Endothelial cell of hepatic sinusoid (primary cell): ENCODE measurements around the gene CCDC102B.
"Not testable (repeated sequence)": the region's sequence is repeated elsewhere in the genome, so short reads cannot be mapped to it uniquely, and the experiment has no call there.

Experiments used
- in situ Hi-C: cut with HindIII; loops from 2 replicates; pipeline ENCODE4 v1.10.0; 2017; ENCODE audit warnings: low sequenced_read_pairs

CCDC102B gene

DNA sequence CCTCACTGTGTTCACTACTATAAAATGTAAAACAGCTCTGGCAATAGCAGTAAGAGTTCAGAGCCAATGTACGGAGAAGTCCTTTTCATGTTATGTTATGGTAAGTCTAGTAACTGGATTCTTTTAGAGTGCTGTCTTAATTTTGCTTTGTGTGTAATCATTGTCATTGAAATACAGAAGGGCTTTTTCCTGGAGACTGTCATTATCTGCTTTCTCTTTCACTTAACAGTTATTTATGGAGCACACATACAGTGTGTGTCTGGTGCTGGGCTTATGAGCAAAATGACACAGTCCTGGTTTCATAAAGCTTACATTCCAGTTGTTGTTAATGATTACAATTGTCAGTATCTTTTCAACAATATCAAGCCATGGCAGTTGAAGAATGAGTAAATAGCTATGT, 95.5 kb downstream of the CCDC102B start:
- in situ Hi-C loops: loop anchor here (5.0 kb wide), 1 partner anchor 54 kb away; no protein-coding TSS in a partner anchor

GRCh38 chr18:68897286-68897685, 99.4 kb downstream of the CCDC102B start:
- in situ Hi-C loops: no loop called here

GRCh38 chr18:68909579-68909978, 111.7 kb downstream of the CCDC102B start:
- in situ Hi-C loops: no loop called here

DNA sequence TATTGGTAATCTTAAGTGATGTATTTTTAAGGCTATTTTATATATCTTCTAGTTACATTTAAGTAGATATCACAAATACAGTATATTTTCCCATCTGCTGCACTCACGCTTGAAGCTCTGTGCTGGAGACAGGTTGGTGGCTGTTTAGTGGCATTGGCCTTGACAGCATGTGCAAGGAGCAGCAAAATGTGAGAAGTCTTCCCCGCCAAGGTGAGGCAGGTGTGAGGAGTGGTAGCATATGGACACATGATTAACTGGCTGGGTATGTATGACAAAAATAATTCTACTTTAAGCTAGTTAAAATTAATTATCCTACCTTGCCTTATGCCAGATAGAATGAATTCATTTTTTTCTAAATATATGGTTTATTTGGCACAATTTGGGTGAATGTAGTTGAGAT, 117.2 kb downstream of the CCDC102B start:
- in situ Hi-C loops: no loop called here

GRCh38 chr18:68916734-68917133, 118.9 kb downstream of the CCDC102B start:
- in situ Hi-C loops: no loop called here

GRCh38 chr18:68918216-68918615, 120.3 kb downstream of the CCDC102B start:
- in situ Hi-C loops: no loop called here

DNA sequence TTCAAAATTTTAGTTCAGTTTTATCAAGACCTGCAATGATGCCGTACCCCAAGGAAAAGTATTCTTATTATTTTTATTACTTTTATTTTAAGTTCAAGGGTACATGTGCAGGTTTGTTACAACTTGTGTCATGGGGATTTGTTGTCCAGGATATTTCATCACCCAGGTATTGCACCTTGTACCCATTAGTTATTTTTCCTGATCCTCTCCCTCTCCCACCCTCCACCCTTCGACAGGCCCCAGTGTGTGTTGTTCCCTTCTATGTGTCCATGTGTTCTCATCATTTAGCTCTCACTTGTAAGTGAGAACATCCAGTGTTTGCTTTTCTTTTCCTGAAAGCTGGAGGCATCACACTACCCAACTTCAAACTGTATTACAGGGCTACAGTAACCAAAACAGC, 122.0 kb downstream of the CCDC102B start:
- in situ Hi-C loops: no loop called here

DNA sequence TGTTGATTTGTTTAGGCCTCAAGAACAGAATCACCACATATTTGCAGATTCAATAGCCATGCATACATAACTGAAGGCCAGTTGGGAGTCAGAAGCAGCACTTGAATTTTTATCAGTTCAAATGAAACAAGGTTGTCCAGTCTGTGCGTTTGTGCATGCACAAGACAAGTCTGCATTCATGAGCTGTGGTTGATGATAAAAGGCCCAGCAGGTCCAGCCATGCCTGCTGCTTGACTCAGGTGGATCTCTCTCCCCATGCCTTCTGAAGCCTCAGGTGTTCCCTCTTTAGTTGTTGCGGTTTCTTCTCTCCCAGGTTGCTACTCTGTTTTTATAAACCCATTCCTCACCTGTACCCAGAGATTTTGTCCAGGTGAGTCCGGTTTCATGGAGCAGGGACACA, 124.5 kb downstream of the CCDC102B start:
- in situ Hi-C loops: no loop called here

DNA sequence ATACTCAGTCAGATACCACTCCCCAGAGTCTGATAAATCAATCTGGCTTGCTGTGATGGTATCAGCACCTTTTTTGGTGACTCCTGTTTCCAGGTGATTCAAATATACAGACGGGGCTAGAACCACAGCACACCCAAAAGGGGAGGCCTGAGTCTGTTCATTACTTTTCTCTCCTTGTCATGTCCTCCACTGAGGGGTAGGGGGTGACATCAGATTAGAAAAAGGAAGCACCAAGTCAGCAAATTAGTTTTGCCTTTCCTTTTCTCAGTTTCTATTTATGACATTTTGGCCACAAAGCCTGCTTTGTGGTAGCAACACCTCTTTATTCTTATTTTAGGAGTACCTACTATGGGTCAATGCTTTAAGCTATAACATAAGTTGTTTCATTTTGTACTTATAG, 127.4 kb downstream of the CCDC102B start:
- in situ Hi-C loops: no loop called here

GRCh38 chr18:68928762-68929675, 131.1 kb downstream of the CCDC102B start:
- in situ Hi-C loops: no loop called here

GRCh38 chr18:68935686-68936085, 137.8 kb downstream of the CCDC102B start:
- in situ Hi-C loops: no loop called here

DNA sequence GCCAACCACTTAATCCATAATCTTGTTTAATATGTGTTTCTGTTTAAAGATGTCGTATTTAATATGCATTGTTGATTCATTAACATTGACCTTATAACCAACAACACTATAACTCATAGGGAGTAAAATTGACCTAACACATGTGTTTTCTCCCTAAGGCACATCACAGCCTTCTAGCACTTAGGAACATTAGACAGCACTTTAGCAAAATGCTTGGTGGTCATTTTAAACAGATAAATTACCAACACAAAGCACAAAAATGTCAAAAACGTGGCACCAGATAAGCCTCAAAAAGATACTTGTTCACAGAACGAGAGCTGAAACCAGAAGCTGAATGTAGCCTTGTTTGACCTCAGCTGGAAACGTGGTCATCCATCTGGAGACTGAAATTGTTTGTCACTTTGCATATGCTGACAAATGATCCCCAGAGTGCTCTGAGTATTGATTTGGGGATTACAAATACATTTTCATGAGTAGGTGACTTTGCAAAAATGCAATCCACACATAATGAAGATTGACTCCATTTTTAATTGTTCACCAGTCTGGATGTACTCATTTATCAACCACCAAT, 139.2 kb downstream of the CCDC102B start:
- in situ Hi-C loops: no loop called here

GRCh38 chr18:68940039-68940438, 142.2 kb downstream of the CCDC102B start:
- in situ Hi-C loops: no loop called here

- in situ Hi-C loops: no loop called here
These were observed 142.9 kb downstream of the CCDC102B start for GRCh38 chr18:68940754-68941153.

GRCh38 chr18:68942230-68942629, 144.3 kb downstream of the CCDC102B start:
- in situ Hi-C loops: no loop called here

GRCh38 chr18:68943861-68944260, 146.0 kb downstream of the CCDC102B start:
- in situ Hi-C loops: not testable (repeated sequence)

DNA sequence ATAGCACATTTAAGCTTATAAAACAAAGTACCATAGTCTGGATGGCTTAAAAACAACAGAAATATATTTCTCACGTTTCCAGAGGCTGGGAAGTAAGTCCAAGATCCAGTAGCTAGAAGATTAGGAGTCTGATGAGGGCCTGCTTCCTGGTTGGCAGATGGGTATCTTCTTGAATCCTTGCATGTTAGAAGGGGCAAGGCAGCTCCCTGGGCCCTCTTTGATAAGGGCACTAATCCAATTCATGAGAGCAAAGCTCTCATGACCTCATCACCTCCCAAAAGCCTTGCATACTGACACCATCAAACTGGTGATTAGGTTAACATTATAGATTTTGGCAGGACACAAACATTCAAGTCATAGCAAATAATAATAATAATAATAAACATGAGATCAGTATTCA, 146.4 kb downstream of the CCDC102B start:
- in situ Hi-C loops: no loop called here

- in situ Hi-C loops: loop anchor here (5.0 kb wide), 1 partner anchor 53 kb away; no protein-coding TSS in a partner anchor
These were observed 146.9 kb downstream of the CCDC102B start for GRCh38 chr18:68944826-68945225.

DNA sequence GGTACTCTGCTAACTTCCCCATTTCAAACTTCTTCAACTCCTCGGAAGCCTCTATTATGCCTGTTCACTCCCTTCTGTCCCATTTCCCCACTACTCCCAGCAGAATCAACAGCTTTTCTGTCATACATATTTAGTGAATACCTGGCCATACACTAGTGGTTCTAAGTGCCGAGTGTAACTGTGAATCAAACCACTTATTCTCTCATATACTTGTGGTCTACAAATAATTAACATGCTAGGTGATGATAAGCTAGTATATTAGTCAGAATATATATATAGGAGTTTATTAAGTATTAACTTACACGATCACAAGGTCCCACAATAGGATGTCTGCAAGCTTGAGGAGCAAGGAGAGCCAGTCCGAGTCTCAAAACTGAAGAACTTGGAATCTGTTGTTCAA, 150.7 kb downstream of the CCDC102B start:
- in situ Hi-C loops: loop anchor here (5.0 kb wide), 1 partner anchor 56 kb away; no protein-coding TSS in a partner anchor

- in situ Hi-C loops: no loop called here
These were observed 156.9 kb downstream of the CCDC102B start for GRCh38 chr18:68954738-68955137.

- in situ Hi-C loops: no loop called here
These were observed 158.8 kb downstream of the CCDC102B start for GRCh38 chr18:68956650-68957049.

GRCh38 chr18:68960355-68960754, 162.5 kb downstream of the CCDC102B start:
- in situ Hi-C loops: no loop called here
